HEK293 (cell line): ENCODE measurements around the gene NADK.

Experiments
- CTCF ChIP-seq: fragments of 450-650 bp; formaldehyde crosslinking; IDR thresholded peaks from 2 replicates; pipeline ENCODE4 v1.5.1; 2016; ENCODE audit warnings: missing biosample characterization, missing genetic modification characterization
- ZNF558 ChIP-seq: fragments of 450-650 bp; formaldehyde crosslinking; IDR thresholded peaks from 2 replicates; pipeline ENCODE4 v1.5.1; 2016; ENCODE audit warnings: missing biosample characterization, missing genetic modification characterization
- TF ChIP-seq, protein P1 (sequence below): fragments of 450-650 bp; IDR thresholded peaks from 2 replicates; pipeline ENCODE4 v1.5.1; 2018; ENCODE audit warnings: missing biosample characterization, mild to moderate bottlenecking, missing genetic modification characterization

DNA sequence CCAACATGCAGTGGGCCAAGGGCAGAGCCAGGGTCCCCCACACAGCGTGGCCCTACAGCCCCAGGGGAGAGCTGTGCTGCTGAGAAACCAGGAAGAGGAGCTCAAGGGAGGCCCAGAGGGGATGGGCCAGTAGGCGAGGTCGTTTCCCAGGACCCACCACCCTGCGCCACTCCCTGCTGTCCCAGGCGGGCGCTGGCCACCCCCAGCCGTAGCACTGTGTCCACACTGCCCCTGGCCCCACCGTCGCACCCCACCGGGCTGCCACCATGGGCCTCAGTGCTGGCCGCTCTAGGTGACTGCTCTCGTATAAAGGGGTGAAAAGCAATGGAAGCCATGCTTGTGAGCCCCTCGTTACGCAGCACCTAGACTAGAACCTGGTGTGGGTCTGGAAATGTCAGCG lies 22.4 kb downstream of the NADK start:
- TF ChIP-seq, protein P1, sequence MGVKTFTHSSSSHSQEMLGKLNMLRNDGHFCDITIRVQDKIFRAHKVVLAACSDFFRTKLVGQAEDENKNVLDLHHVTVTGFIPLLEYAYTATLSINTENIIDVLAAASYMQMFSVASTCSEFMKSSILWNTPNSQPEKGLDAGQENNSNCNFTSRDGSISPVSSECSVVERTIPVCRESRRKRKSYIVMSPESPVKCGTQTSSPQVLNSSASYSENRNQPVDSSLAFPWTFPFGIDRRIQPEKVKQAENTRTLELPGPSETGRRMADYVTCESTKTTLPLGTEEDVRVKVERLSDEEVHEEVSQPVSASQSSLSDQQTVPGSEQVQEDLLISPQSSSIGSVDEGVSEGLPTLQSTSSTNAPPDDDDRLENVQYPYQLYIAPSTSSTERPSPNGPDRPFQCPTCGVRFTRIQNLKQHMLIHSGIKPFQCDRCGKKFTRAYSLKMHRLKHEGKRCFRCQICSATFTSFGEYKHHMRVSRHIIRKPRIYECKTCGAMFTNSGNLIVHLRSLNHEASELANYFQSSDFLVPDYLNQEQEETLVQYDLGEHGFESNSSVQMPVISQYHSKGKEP (tag by site-specific recombination), result no peak
- no peak for TF ChIP-seq CTCF
- TF ChIP-seq ZNF558, result no peak
